HepG2 (cell line): ENCODE measurements around the gene SNX6. TPM values are rescaled to one million over a fixed set of nuclear protein-coding genes. Genes with fewer than 3 reads are reported as not detected.

Source experiments
- AHR ChIP-seq: IDR thresholded peaks from 2 replicates; pipeline ENCODE4 v1.6.1; 2018; ENCODE audit warnings: missing genetic modification reagents, missing compliant biosample characterization
- BATF2 ChIP-seq: sonication (generic); formaldehyde crosslinking; IDR thresholded peaks from 2 replicates; pipeline ENCODE4 v1.8.0; 2022; ENCODE audit warnings: mild to moderate bottlenecking, missing genetic modification reagents, moderate library complexity
- ELF3 ChIP-seq: IDR thresholded peaks from 2 replicates; pipeline ENCODE4 v1.6.1; 2016; ENCODE audit warnings: missing genetic modification reagents, missing compliant biosample characterization
- HDAC2 ChIP-seq: sonication (generic); formaldehyde crosslinking; IDR thresholded peaks from 2 replicates; pipeline ENCODE4 v1.4.0; 2020; ENCODE audit warnings: missing genetic modification reagents
- MLLT10 ChIP-seq: sonication (generic); formaldehyde crosslinking; IDR thresholded peaks from 2 replicates; pipeline ENCODE4 v1.4.0; 2020; ENCODE audit warnings: missing genetic modification reagents
- MXI1 ChIP-seq: IDR thresholded peaks from 3 replicates; pipeline ENCODE4 v1.6.1; 2012; ENCODE audit warnings: low read depth, low read length, inconsistent platforms, borderline replicate concordance
- NFYC ChIP-seq: IDR thresholded peaks from 2 replicates; pipeline ENCODE4 v1.6.1; 2016; ENCODE audit warnings: missing genetic modification reagents, missing compliant biosample characterization
- POLR2G ChIP-seq: fragments of 200-400 bp; formaldehyde crosslinking; IDR thresholded peaks from 2 replicates; pipeline ENCODE4 v1.6.1; 2018; ENCODE audit warnings: mild to moderate bottlenecking, low read depth, low read length, moderate library complexity
- PRDM15 ChIP-seq: sonication (generic); formaldehyde crosslinking; IDR thresholded peaks from 2 replicates; pipeline ENCODE4 v1.4.0; 2020; ENCODE audit warnings: missing genetic modification reagents
- RXRB ChIP-seq: IDR thresholded peaks from 2 replicates; pipeline ENCODE4 v1.6.1; 2016; ENCODE audit warnings: borderline replicate concordance, missing genetic modification reagents, missing compliant biosample characterization
- SIN3A ChIP-seq: IDR thresholded peaks from 2 replicates; pipeline ENCODE4 v1.6.1; 2011; ENCODE audit warnings: low read depth, mild to moderate bottlenecking, control low read depth, low read length, borderline replicate concordance
- TEAD3 ChIP-seq: optimal IDR thresholded peaks from 2 replicates; pipeline ENCODE3; 2016; ENCODE audit warnings: borderline replicate concordance
- ZNF501 ChIP-seq: sonication (generic); formaldehyde crosslinking; IDR thresholded peaks from 2 replicates; pipeline ENCODE4 v1.5.1; 2020; ENCODE audit warnings: mild to moderate bottlenecking, moderate library complexity, missing genetic modification reagents
- ZNF724P ChIP-seq: sonication (generic); formaldehyde crosslinking; IDR thresholded peaks from 2 replicates; pipeline ENCODE4 v1.8.0; 2022; ENCODE audit warnings: missing genetic modification reagents, borderline replicate concordance
- polyA plus RNA-seq, 8 experiments: library from polyadenylated mRNA; depleted of rRNA in 3 of 8; stranded (reverse) in 7 of 8; unstranded in 1 of 8; fragments of >200 nt; fragmentation: Illumina TruSeq in 4 of 8; extraction: Trizol in 4 of 8; gene quantifications; 2 replicates each; pipeline versions ENCODE4 v1.2.1 to v1.2.3, GENCODE V29; 2011 to 2016; ENCODE audit warnings: low read depth in 4 of 8, missing spikeins in 1 of 8, mixed read lengths in 1 of 8; ENCODE audit not compliant: insufficient read depth in 1 of 8
- total RNA-seq, 5 experiments: library from RNA; depleted of rRNA; stranded (reverse); fragments of >200 nt; fragmentation: Illumina TruSeq; extraction: Trizol; gene quantifications; 2 replicates each; pipeline ENCODE4 v1.2.3, GENCODE V29; 2016; ENCODE audit warnings: low read depth in 1 of 5
- TF ChIP-seq, protein P1 (sequence below): IDR thresholded peaks from 2 replicates; pipeline ENCODE4 v1.6.1; 2012; ENCODE audit warnings: inconsistent platforms
- TF ChIP-seq, protein P2 (sequence below): sonication (generic); formaldehyde crosslinking; IDR thresholded peaks from 2 replicates; pipeline ENCODE4 v1.4.0; 2020; ENCODE audit warnings: missing genetic modification reagents, borderline replicate concordance
- TF ChIP-seq, protein P3 (sequence below): sonication (generic); formaldehyde crosslinking; IDR thresholded peaks from 2 replicates; pipeline ENCODE4 v1.5.1; 2020; ENCODE audit warnings: mild to moderate bottlenecking, missing genetic modification reagents, moderate library complexity

The SNX6 gene
- total and polyA plus RNA-seq, 2 of the 13 experiments (the other 11 are each of a cell fraction or from before 2014, with no cell fraction given), result 92.3 to 169 TPM

DNA sequence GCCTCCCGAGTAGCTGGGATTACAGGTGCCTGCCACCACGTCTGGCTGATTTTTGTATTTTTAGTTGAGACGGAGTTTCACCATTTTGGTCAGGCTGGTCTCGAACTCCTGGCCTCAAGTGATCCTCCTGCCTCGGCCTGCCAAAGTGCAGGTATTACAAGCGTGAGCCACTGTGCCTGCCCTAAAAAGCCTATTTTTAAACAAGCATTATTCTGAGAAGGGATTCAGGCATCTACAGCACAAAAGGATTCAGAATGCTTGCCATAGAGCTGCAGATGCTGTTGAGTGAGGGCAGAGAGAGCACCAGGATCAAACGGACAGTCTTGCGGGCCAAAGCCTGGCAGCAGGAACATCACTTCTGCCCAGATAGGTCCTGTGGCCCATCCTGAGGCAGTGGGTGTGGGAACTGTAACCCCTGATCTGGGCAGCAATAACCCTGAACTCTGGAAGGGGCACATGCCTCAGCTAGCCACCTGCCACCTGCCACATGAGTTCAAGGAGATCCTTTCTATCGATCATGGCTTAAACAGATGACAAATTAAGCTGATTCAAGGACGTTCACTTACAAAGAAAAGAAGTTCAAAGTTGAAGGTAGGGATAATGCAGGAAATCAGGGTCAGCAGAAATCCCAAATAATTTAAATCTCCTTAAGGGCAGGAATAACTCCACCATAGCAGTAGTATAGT lies 16.8 kb upstream of the SNX6 start (continued):
- TF ChIP-seq, protein P1, sequence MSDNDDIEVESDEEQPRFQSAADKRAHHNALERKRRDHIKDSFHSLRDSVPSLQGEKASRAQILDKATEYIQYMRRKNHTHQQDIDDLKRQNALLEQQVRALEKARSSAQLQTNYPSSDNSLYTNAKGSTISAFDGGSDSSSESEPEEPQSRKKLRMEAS, result no peak
- no peak for TF ChIP-seq MLLT10 (CRISPR knock-in tag)
- TF ChIP-seq, protein P2, sequence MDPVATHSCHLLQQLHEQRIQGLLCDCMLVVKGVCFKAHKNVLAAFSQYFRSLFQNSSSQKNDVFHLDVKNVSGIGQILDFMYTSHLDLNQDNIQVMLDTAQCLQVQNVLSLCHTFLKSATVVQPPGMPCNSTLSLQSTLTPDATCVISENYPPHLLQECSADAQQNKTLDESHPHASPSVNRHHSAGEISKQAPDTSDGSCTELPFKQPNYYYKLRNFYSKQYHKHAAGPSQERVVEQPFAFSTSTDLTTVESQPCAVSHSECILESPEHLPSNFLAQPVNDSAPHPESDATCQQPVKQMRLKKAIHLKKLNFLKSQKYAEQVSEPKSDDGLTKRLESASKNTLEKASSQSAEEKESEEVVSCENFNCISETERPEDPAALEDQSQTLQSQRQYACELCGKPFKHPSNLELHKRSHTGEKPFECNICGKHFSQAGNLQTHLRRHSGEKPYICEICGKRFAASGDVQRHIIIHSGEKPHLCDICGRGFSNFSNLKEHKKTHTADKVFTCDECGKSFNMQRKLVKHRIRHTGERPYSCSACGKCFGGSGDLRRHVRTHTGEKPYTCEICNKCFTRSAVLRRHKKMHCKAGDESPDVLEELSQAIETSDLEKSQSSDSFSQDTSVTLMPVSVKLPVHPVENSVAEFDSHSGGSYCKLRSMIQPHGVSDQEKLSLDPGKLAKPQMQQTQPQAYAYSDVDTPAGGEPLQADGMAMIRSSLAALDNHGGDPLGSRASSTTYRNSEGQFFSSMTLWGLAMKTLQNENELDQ (CRISPR knock-in tag), result no peak
- TF ChIP-seq TEAD3, result peak; percentile 17
- TF ChIP-seq ELF3 (CRISPR knock-in tag), result no peak
- TF ChIP-seq POLR2G, result no peak
- no peak for TF ChIP-seq MXI1
- no peak for TF ChIP-seq AHR (CRISPR knock-in tag)
- no peak for TF ChIP-seq NFYC
- 0 out of 2 replicates have a peak, but pooled peaks have one; percentile 18 for TF ChIP-seq RXRB (CRISPR knock-in tag)
- peak; percentile 73; the same call in 1 of the 2 replicates for TF ChIP-seq ZNF724P (CRISPR knock-in tag)
- peak; percentile 36; the same call in 1 of the 2 replicates for TF ChIP-seq ZNF501
- TF ChIP-seq, protein P3, sequence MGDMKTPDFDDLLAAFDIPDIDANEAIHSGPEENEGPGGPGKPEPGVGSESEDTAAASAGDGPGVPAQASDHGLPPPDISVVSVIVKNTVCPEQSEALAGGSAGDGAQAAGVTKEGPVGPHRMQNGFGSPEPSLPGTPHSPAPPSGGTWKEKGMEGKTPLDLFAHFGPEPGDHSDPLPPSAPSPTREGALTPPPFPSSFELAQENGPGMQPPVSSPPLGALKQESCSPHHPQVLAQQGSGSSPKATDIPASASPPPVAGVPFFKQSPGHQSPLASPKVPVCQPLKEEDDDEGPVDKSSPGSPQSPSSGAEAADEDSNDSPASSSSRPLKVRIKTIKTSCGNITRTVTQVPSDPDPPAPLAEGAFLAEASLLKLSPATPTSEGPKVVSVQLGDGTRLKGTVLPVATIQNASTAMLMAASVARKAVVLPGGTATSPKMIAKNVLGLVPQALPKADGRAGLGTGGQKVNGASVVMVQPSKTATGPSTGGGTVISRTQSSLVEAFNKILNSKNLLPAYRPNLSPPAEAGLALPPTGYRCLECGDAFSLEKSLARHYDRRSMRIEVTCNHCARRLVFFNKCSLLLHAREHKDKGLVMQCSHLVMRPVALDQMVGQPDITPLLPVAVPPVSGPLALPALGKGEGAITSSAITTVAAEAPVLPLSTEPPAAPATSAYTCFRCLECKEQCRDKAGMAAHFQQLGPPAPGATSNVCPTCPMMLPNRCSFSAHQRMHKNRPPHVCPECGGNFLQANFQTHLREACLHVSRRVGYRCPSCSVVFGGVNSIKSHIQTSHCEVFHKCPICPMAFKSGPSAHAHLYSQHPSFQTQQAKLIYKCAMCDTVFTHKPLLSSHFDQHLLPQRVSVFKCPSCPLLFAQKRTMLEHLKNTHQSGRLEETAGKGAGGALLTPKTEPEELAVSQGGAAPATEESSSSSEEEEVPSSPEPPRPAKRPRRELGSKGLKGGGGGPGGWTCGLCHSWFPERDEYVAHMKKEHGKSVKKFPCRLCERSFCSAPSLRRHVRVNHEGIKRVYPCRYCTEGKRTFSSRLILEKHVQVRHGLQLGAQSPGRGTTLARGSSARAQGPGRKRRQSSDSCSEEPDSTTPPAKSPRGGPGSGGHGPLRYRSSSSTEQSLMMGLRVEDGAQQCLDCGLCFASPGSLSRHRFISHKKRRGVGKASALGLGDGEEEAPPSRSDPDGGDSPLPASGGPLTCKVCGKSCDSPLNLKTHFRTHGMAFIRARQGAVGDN (CRISPR knock-in tag), result peak; percentile 20; the same call in 1 of the 2 replicates
- TF ChIP-seq SIN3A, result no peak
- TF ChIP-seq HDAC2 (CRISPR knock-in tag), result peak; percentile 39; the same call in 1 of the 2 replicates
- TF ChIP-seq BATF2 (CRISPR knock-in tag), result no peak
- TF ChIP-seq PRDM15 (CRISPR knock-in tag), result no peak
